Activated CD4-positive, alpha-beta T cell treated with anti-CD3 and anti-CD28 coated beads for 36 hours (primary cell): ENCODE measurements around the gene ZXDC. TPM values are rescaled to one million over a fixed set of nuclear protein-coding genes. Genes with fewer than 3 reads are reported as not detected.

Experiments
- ATAC-seq: fragments of 200-7000 bp; cut with Tn5 transposase; one replicate; pipeline ENCODE4 v1.10.0; 2021; ENCODE audit warnings: mild to moderate bottlenecking, moderate library complexity
- CTCF ChIA-PET: fragments of 350-600 bp; sonication (Branson Sonifier 250); formaldehyde crosslinking; loops from one replicate; lab custom pipeline; 2021; ENCODE audit warnings: antibody characterized with exemption; lab: Charles Lee
- POLR2A ChIA-PET: fragments of 350-600 bp; sonication (Branson Sonifier 250); formaldehyde crosslinking; loops from one replicate; lab custom pipeline; 2021; ENCODE audit warnings: antibody characterized with exemption, inconsistent platforms; lab: Charles Lee
- DNase-seq: peaks from one replicate; pipeline ENCODE4 v3.0.0-alpha.2; 2020
- H3K27ac Mint-ChIP-seq: one replicate; pipeline ENCODE4 v1.8.0; 2021; ENCODE audit warnings: mixed read lengths
- H3K27me3 Mint-ChIP-seq: one replicate; pipeline ENCODE4 v1.8.0; 2021; ENCODE audit warnings: mixed read lengths
- H3K36me3 Mint-ChIP-seq: one replicate; pipeline ENCODE4 v1.8.0; 2021; ENCODE audit warnings: low read depth, mixed read lengths
- H3K4me1 Mint-ChIP-seq: one replicate; pipeline ENCODE4 v1.8.0; 2021; ENCODE audit warnings: mixed read lengths
- H3K4me3 Mint-ChIP-seq: one replicate; pipeline ENCODE4 v1.8.0; 2021; ENCODE audit warnings: mild to moderate bottlenecking, moderate library complexity, mixed read lengths
- H3K9me3 Mint-ChIP-seq: one replicate; pipeline ENCODE4 v1.8.0; 2021; ENCODE audit warnings: low read depth, mixed read lengths
- intact Hi-C, 2 experiments: fragments of 100-400 bp; cut with DNase I in 1 of 2; cut with micrococcal nuclease in 1 of 2; formaldehyde crosslinking; loops; one replicate each; pipeline versions ENCODE4 v1.14.2 to v1.15.1; 2022 to 2024; cut with DNase I, micrococcal nuclease
- total RNA-seq, 2 experiments: library from RNA; stranded (reverse); gene quantifications; one replicate each; pipeline ENCODE4 v1.2.3, GENCODE V29; 2021

ZXDC gene
- total RNA-seq, 2 experiments from 2014 or later: 21.6 to 23.1 TPM

GRCh38 chr3:126487151-126487771 lies 11.6 kb upstream of the ZXDC start:
- Mint-ChIP-seq H3K9me3 (no peaks in the 10 kb centered on the region), H3K36me3 (no peaks in the 10 kb centered on the region), H3K4me1 (peaks cover 10% of the 10 kb centered on the region), H3K27me3 (no peaks in the 10 kb centered on the region), H3K4me3 (no peak overlapping the region), H3K27ac (peak overlapping the region; percentile 59)
- ChIA-PET POLR2A (no interaction called here), CTCF (interaction anchor here (0.6 kb wide), 1 partner anchor 159 kb away, joined by 3 read pairs; no protein-coding TSS in a partner anchor)
- peak; percentile 72 for ATAC-seq
- peak; percentile 24 for DNase-seq
- intact Hi-C loops: no loop called here

GRCh38 chr3:126486360-126486847 lies 10.7 kb upstream of the ZXDC start:
- Mint-ChIP-seq H3K27ac (no peak overlapping the region), H3K4me3 (no peak overlapping the region), H3K27me3 (no peaks in the 10 kb centered on the region), H3K4me1 (peaks cover 10% of the 10 kb centered on the region), H3K9me3 (no peaks in the 10 kb centered on the region), H3K36me3 (no peaks in the 10 kb centered on the region)
- intact Hi-C loops: no loop called here
- ChIA-PET CTCF (no interaction called here), POLR2A (no interaction called here)
- no peak for ATAC-seq
- DNase-seq: no peak

- Mint-ChIP-seq H3K4me3 (no peak overlapping the region), H3K9me3 (no peaks in the 10 kb centered on the region), H3K27me3 (no peaks in the 10 kb centered on the region), H3K27ac (no peak overlapping the region), H3K36me3 (no peaks in the 10 kb centered on the region), H3K4me1 (peaks cover 10% of the 10 kb centered on the region)
- CTCF ChIA-PET: no interaction called here
- ATAC-seq: no peak
- intact Hi-C loops: no loop called here
- POLR2A ChIA-PET: no interaction called here
- no peak for DNase-seq
Measured at GRCh38 chr3:126485956-126486355, 10.3 kb upstream of the ZXDC start.

GRCh38 chr3:126485176-126485897 lies 9.6 kb upstream of the ZXDC start:
- ChIA-PET CTCF (no interaction called here), POLR2A (no interaction called here)
- DNase-seq (no peak), ATAC-seq (no peak)
- peaks cover 10% of the 10 kb centered on the region for H3K4me1 Mint-ChIP-seq
- no peaks in the 10 kb centered on the region for H3K36me3 Mint-ChIP-seq
- no peaks in the 10 kb centered on the region for H3K9me3 Mint-ChIP-seq
- H3K27ac Mint-ChIP-seq: no peak overlapping the region
- intact Hi-C loops: no loop called here
- no peak overlapping the region for H3K4me3 Mint-ChIP-seq
- H3K27me3 Mint-ChIP-seq: no peaks in the 10 kb centered on the region

GRCh38 chr3:126484662-126485061 lies 9.0 kb upstream of the ZXDC start:
- Mint-ChIP-seq H3K36me3 (no peaks in the 10 kb centered on the region), H3K9me3 (no peaks in the 10 kb centered on the region), H3K27me3 (no peaks in the 10 kb centered on the region), H3K4me3 (no peak overlapping the region), H3K4me1 (peaks cover 10% of the 10 kb centered on the region), H3K27ac (no peak overlapping the region)
- POLR2A ChIA-PET: no interaction called here
- no peak for ATAC-seq
- DNase-seq: no peak
- intact Hi-C loops: no loop called here
- CTCF ChIA-PET: interaction anchor here (0.6 kb wide), 1 partner anchor 38 kb away, joined by 3 read pairs; no protein-coding TSS in a partner anchor

- intact Hi-C loops: no loop called here
- ATAC-seq (no peak), DNase-seq (no peak)
- no peak overlapping the region for H3K4me3 Mint-ChIP-seq
- H3K27ac Mint-ChIP-seq: no peak overlapping the region
- no peaks in the 10 kb centered on the region for H3K36me3 Mint-ChIP-seq
- POLR2A ChIA-PET: no interaction called here
- H3K4me1 Mint-ChIP-seq: peaks cover 10% of the 10 kb centered on the region
- no peaks in the 10 kb centered on the region for H3K9me3 Mint-ChIP-seq
- CTCF ChIA-PET: interaction anchor here (0.6 kb wide), 1 partner anchor 39 kb away, joined by 3 read pairs; no protein-coding TSS in a partner anchor
- H3K27me3 Mint-ChIP-seq: no peaks in the 10 kb centered on the region
Measured at GRCh38 chr3:126484148-126484547, 8.5 kb upstream of the ZXDC start.

- no peaks in the 10 kb centered on the region for H3K36me3 Mint-ChIP-seq
Measured at GRCh38 chr3:126483321-126483761, 7.7 kb upstream of the ZXDC start.

GRCh38 chr3:126482503-126483255 lies 7.0 kb upstream of the ZXDC start:
- DNase-seq (no peak), ATAC-seq (no peak)
- ChIA-PET POLR2A (no interaction called here), CTCF (no interaction called here)
- H3K4me1 Mint-ChIP-seq: peaks cover 10% of the 10 kb centered on the region
- H3K27ac Mint-ChIP-seq: no peak overlapping the region
- H3K4me3 Mint-ChIP-seq: no peak overlapping the region
- intact Hi-C loops: no loop called here
- no peaks in the 10 kb centered on the region for H3K36me3 Mint-ChIP-seq
- H3K9me3 Mint-ChIP-seq: no peaks in the 10 kb centered on the region
- no peaks in the 10 kb centered on the region for H3K27me3 Mint-ChIP-seq

More at GRCh38 chr3:126483321-126483761, 7.7 kb upstream of the ZXDC start:
- Mint-ChIP-seq H3K4me3 (no peak overlapping the region), H3K27ac (no peak overlapping the region), H3K4me1 (peaks cover 10% of the 10 kb centered on the region), H3K9me3 (no peaks in the 10 kb centered on the region), H3K27me3 (no peaks in the 10 kb centered on the region)
- DNase-seq (no peak), ATAC-seq (no peak)
- intact Hi-C loops: no loop called here
- ChIA-PET CTCF (no interaction called here), POLR2A (no interaction called here)

- Mint-ChIP-seq H3K27ac (no peak overlapping the region), H3K9me3 (no peaks in the 10 kb centered on the region), H3K4me1 (peaks cover 7% of the 10 kb centered on the region), H3K27me3 (no peaks in the 10 kb centered on the region), H3K4me3 (no peak overlapping the region), H3K36me3 (no peaks in the 10 kb centered on the region)
- ATAC-seq: no peak
- intact Hi-C loops: no loop called here
- CTCF ChIA-PET: no interaction called here
- DNase-seq: no peak
- POLR2A ChIA-PET: no interaction called here
Measured at GRCh38 chr3:126481808-126482502, 6.3 kb upstream of the ZXDC start.

- no peaks in the 10 kb centered on the region for H3K27me3 Mint-ChIP-seq
- peaks cover 6% of the 10 kb centered on the region for H3K4me1 Mint-ChIP-seq
- H3K36me3 Mint-ChIP-seq: no peaks in the 10 kb centered on the region
- DNase-seq (no peak), ATAC-seq (no peak)
- intact Hi-C loops: no loop called here
- H3K27ac Mint-ChIP-seq: no peak overlapping the region
- H3K9me3 Mint-ChIP-seq: no peaks in the 10 kb centered on the region
- CTCF ChIA-PET: no interaction called here
- H3K4me3 Mint-ChIP-seq: no peak overlapping the region
- POLR2A ChIA-PET: no interaction called here
Measured at GRCh38 chr3:126480861-126481260, 5.2 kb upstream of the ZXDC start.

GRCh38 chr3:126480206-126480605 lies 4.5 kb upstream of the ZXDC start:
- no peak for DNase-seq
- no peak overlapping the region for H3K27ac Mint-ChIP-seq
- H3K4me1 Mint-ChIP-seq: peaks cover 6% of the 10 kb centered on the region
- ChIA-PET CTCF (no interaction called here), POLR2A (no interaction called here)
- H3K4me3 Mint-ChIP-seq: no peak overlapping the region
- ATAC-seq: no peak
- H3K9me3 Mint-ChIP-seq: no peaks in the 10 kb centered on the region
- H3K36me3 Mint-ChIP-seq: no peaks in the 10 kb centered on the region
- intact Hi-C loops: no loop called here
- no peaks in the 10 kb centered on the region for H3K27me3 Mint-ChIP-seq
